MG63 (cell line): ENCODE results near the gene AGTRAP. TPM values are rescaled to one million over a fixed set of nuclear protein-coding genes. Genes with fewer than 3 reads are reported as not detected.

ENCODE experiments used
- DNase-seq: peaks from one replicate; pipeline ENCODE4 v3.0.0-alpha.2; 2020
- H3K27me3 ChIP-seq: fragments of 250-450 bp; sonication (Bioruptor Pico); 2 replicates; pipeline ENCODE4 v1.5.1; 2020; ENCODE audit warnings: mild to moderate bottlenecking, moderate library complexity
- H3K36me3 ChIP-seq: fragments of 250-450 bp; sonication (Bioruptor Pico); 2 replicates; pipeline ENCODE4 v1.5.1; 2020; ENCODE audit warnings: mild to moderate bottlenecking, moderate library complexity
- H3K4me3 ChIP-seq: fragments of 250-450 bp; sonication (Bioruptor Pico); 2 replicates; pipeline ENCODE4 v1.5.1; 2020; ENCODE audit warnings: mild to moderate bottlenecking, moderate library complexity
- H3K9me3 ChIP-seq: fragments of 250-450 bp; sonication (Bioruptor Pico); 2 replicates; pipeline ENCODE4 v1.5.1; 2020; ENCODE audit warnings: mild to moderate bottlenecking, moderate library complexity
- total RNA-seq: library from RNA; depleted of rRNA; stranded (reverse); fragments of >200 nt; shearing (Covaris generic); gene quantifications from 2 replicates; pipeline ENCODE4 v1.2.3, GENCODE V29; 2014; ENCODE audit warnings: low replicate concordance

The AGTRAP gene
- total RNA-seq, 1 experiment from 2014 or later = 53.7 TPM

- no peaks in the 10 kb centered on the region for H3K9me3 ChIP-seq
- DNase-seq = no peak
- no peaks in the 10 kb centered on the region for H3K36me3 ChIP-seq
- H3K4me3 ChIP-seq = no peak overlapping the region
- H3K27me3 ChIP-seq = no peaks in the 10 kb centered on the region
These were observed 32.4 kb upstream of the AGTRAP start for GRCh38 chr1:11703357-11704193.

GRCh38 chr1:11704194-11704529, 31.8 kb upstream of the AGTRAP start:
- no peaks in the 10 kb centered on the region for H3K36me3 ChIP-seq
- H3K4me3 ChIP-seq = no peak overlapping the region
- no peaks in the 10 kb centered on the region for H3K27me3 ChIP-seq
- no peak for DNase-seq
- no peaks in the 10 kb centered on the region for H3K9me3 ChIP-seq

- H3K4me3 ChIP-seq = no peak overlapping the region
- no peak for DNase-seq
- H3K9me3 ChIP-seq = no peaks in the 10 kb centered on the region
- H3K27me3 ChIP-seq = no peaks in the 10 kb centered on the region
- no peaks in the 10 kb centered on the region for H3K36me3 ChIP-seq
These were observed 31.1 kb upstream of the AGTRAP start for GRCh38 chr1:11704691-11705475.

GRCh38 chr1:11705596-11705995, 30.3 kb upstream of the AGTRAP start:
- H3K36me3 ChIP-seq = no peaks in the 10 kb centered on the region
- H3K4me3 ChIP-seq = no peak overlapping the region
- DNase-seq = no peak
- no peaks in the 10 kb centered on the region for H3K9me3 ChIP-seq
- H3K27me3 ChIP-seq = no peaks in the 10 kb centered on the region

GRCh38 chr1:11706292-11706691, 29.6 kb upstream of the AGTRAP start:
- no peaks in the 10 kb centered on the region for H3K27me3 ChIP-seq
- DNase-seq = no peak

GRCh38 chr1:11707621-11708276, 28.2 kb upstream of the AGTRAP start:
- no peaks in the 10 kb centered on the region for H3K27me3 ChIP-seq
- H3K36me3 ChIP-seq = no peaks in the 10 kb centered on the region
- no peaks in the 10 kb centered on the region for H3K9me3 ChIP-seq
- DNase-seq = no peak
- H3K4me3 ChIP-seq = no peak overlapping the region

More at GRCh38 chr1:11706292-11706691, 29.6 kb upstream of the AGTRAP start:
- Histone ChIP-seq H3K9me3 (no peaks in the 10 kb centered on the region), H3K4me3 (no peak overlapping the region), H3K36me3 (no peaks in the 10 kb centered on the region)

GRCh38 chr1:11708554-11709350, 27.2 kb upstream of the AGTRAP start:
- peak; percentile 29 for DNase-seq
- Histone ChIP-seq H3K4me3 (no peak overlapping the region), H3K27me3 (no peaks in the 10 kb centered on the region), H3K36me3 (no peaks in the 10 kb centered on the region), H3K9me3 (no peaks in the 10 kb centered on the region)

- Histone ChIP-seq H3K36me3 (no peaks in the 10 kb centered on the region), H3K9me3 (no peaks in the 10 kb centered on the region), H3K27me3 (no peaks in the 10 kb centered on the region), H3K4me3 (no peak overlapping the region)
- DNase-seq = no peak
These were observed 24.4 kb upstream of the AGTRAP start for GRCh38 chr1:11711490-11711889.

- no peak for DNase-seq
- Histone ChIP-seq H3K4me3 (no peak overlapping the region), H3K27me3 (no peaks in the 10 kb centered on the region), H3K36me3 (no peaks in the 10 kb centered on the region), H3K9me3 (no peaks in the 10 kb centered on the region)
These were observed 23.7 kb upstream of the AGTRAP start for GRCh38 chr1:11712285-11712684.

GRCh38 chr1:11713095-11713494, 22.8 kb upstream of the AGTRAP start:
- Histone ChIP-seq H3K36me3 (no peaks in the 10 kb centered on the region), H3K9me3 (no peaks in the 10 kb centered on the region), H3K4me3 (no peak overlapping the region), H3K27me3 (no peaks in the 10 kb centered on the region)
- no peak for DNase-seq

GRCh38 chr1:11714831-11715575, 20.9 kb upstream of the AGTRAP start:
- no peak for DNase-seq
- Histone ChIP-seq H3K27me3 (0 out of 2 replicates have a peak, but pooled peaks cover 4% of the 10 kb centered on the region), H3K4me3 (no peak overlapping the region), H3K36me3 (no peaks in the 10 kb centered on the region), H3K9me3 (no peaks in the 10 kb centered on the region)

- H3K27me3 ChIP-seq = 0 out of 2 replicates have a peak, but pooled peaks cover 4% of the 10 kb centered on the region
- no peaks in the 10 kb centered on the region for H3K36me3 ChIP-seq
- peak; percentile 35 for DNase-seq
- H3K9me3 ChIP-seq = no peaks in the 10 kb centered on the region
- H3K4me3 ChIP-seq = peak overlapping the region; percentile 21
These were observed 16.5 kb upstream of the AGTRAP start for GRCh38 chr1:11719313-11720032.

- Histone ChIP-seq H3K36me3 (no peaks in the 10 kb centered on the region), H3K4me3 (no peak overlapping the region), H3K9me3 (no peaks in the 10 kb centered on the region), H3K27me3 (0 out of 2 replicates have a peak, but pooled peaks cover 4% of the 10 kb centered on the region)
- DNase-seq = no peak
These were observed 15.9 kb upstream of the AGTRAP start for GRCh38 chr1:11720033-11720376.

- Histone ChIP-seq H3K27me3 (0 out of 2 replicates have a peak, but pooled peaks cover 4% of the 10 kb centered on the region), H3K9me3 (no peaks in the 10 kb centered on the region)
These were observed 15.4 kb upstream of the AGTRAP start for GRCh38 chr1:11720525-11720924.

GRCh38 chr1:11721311-11721710, 14.6 kb upstream of the AGTRAP start:
- no peak for DNase-seq
- Histone ChIP-seq H3K27me3 (0 out of 2 replicates have a peak, but pooled peaks cover 4% of the 10 kb centered on the region), H3K4me3 (no peak overlapping the region), H3K36me3 (no peaks in the 10 kb centered on the region), H3K9me3 (no peaks in the 10 kb centered on the region)

More at GRCh38 chr1:11720525-11720924, 15.4 kb upstream of the AGTRAP start:
- no peak overlapping the region for H3K4me3 ChIP-seq
- DNase-seq = no peak
- no peaks in the 10 kb centered on the region for H3K36me3 ChIP-seq
